NCI-H1417 treated with DMSO at 0.1 percent for 48 hours (cell line): ENCODE measurements around the gene PLCXD3.
A peak's percentile ranks its signal among the peaks of the same experiment; 100 is the strongest.
"Not testable (repeated sequence)": the region's sequence is repeated elsewhere in the genome, so short reads cannot be mapped to it uniquely, and the experiment has no call there.

Experiments used
- DNase-seq: peaks from one replicate; lab custom pipeline; 2025; lab: John Stamatoyannopoulos, UW

Gene PLCXD3

GRCh38 chr5:41510176-41510831 is at the start of gene PLCXD3:
PLCXD3 (minus strand) TSS chr5:41510601; CDS start chr5:41510526, 75 bp downstream.
- peak; percentile 81 for DNase-seq

- DNase-seq: no peak
Observed at GRCh38 chr5:41559184-41559583, 48.8 kb upstream of the PLCXD3 start.

- DNase-seq: no peak
Observed at GRCh38 chr5:41558295-41558694, 47.9 kb upstream of the PLCXD3 start.

GRCh38 chr5:41547991-41548390 is 37.6 kb upstream of the PLCXD3 start:
- DNase-seq: no peak

GRCh38 chr5:41542183-41542582 is 31.8 kb upstream of the PLCXD3 start:
- DNase-seq: no peak

- DNase-seq: no peak
Observed at GRCh38 chr5:41539454-41539853, 29.1 kb upstream of the PLCXD3 start.

GRCh38 chr5:41537581-41537980 is 27.2 kb upstream of the PLCXD3 start:
- no peak for DNase-seq

- DNase-seq: no peak
Observed at GRCh38 chr5:41532485-41532884, 22.1 kb upstream of the PLCXD3 start.

GRCh38 chr5:41527201-41527779 is 16.9 kb upstream of the PLCXD3 start:
- no peak for DNase-seq

GRCh38 chr5:41526699-41527098 is 16.3 kb upstream of the PLCXD3 start:
- no peak for DNase-seq

- DNase-seq: no peak
Observed at GRCh38 chr5:41524174-41524573, 13.8 kb upstream of the PLCXD3 start.

GRCh38 chr5:41522193-41522786 is 11.9 kb upstream of the PLCXD3 start:
- DNase-seq: no peak

- DNase-seq: no peak
Observed at GRCh38 chr5:41519801-41520200, 9.4 kb upstream of the PLCXD3 start.

- no peak for DNase-seq
Observed at GRCh38 chr5:41517909-41518308, 7.5 kb upstream of the PLCXD3 start.

- DNase-seq: no peak
Observed at GRCh38 chr5:41511241-41511640, 840 bp upstream of the PLCXD3 start.

GRCh38 chr5:41509399-41510175 is 814 bp downstream of the PLCXD3 start:
- no peak for DNase-seq

- no peak for DNase-seq
Observed at GRCh38 chr5:41508696-41509398, 1.6 kb downstream of the PLCXD3 start.

GRCh38 chr5:41508186-41508585 is 2.2 kb downstream of the PLCXD3 start:
- DNase-seq: no peak

GRCh38 chr5:41507501-41507900 is 2.9 kb downstream of the PLCXD3 start:
- DNase-seq: peak; percentile 29

GRCh38 chr5:41503860-41504259 is 6.5 kb downstream of the PLCXD3 start:
- no peak for DNase-seq

GRCh38 chr5:41503310-41503709 is 7.1 kb downstream of the PLCXD3 start:
- DNase-seq: no peak

GRCh38 chr5:41493490-41494126 is 16.8 kb downstream of the PLCXD3 start:
- DNase-seq: not testable (repeated sequence)
